Smooth muscle cell (in vitro differentiated cells): Measurements from ENCODE around the gene CORO1C. TPM values are rescaled to one million over a fixed set of nuclear protein-coding genes. Genes with fewer than 3 reads are reported as not detected.

Source experiments
- DNase-seq: peaks from one replicate; lab custom pipeline; 2025; ENCODE audit not compliant: unreplicated experiment; lab: John Stamatoyannopoulos, UW
- H2AFZ ChIP-seq: fragments of 200-600 bp; sonication (generic); 2 replicates; pipeline ENCODE4 v1.6.0; 2016; ENCODE audit warnings: antibody characterized with exemption, low read depth, mild to moderate bottlenecking
- H3F3A ChIP-seq: fragments of 200-600 bp; sonication (generic); 2 replicates; pipeline ENCODE4 v1.6.0; 2017; ENCODE audit warnings: antibody characterized with exemption, low read depth
- H3K27ac ChIP-seq: fragments of 200-600 bp; sonication (generic); 2 replicates; pipeline ENCODE4 v1.5.1; 2016; ENCODE audit warnings: low read depth, mild to moderate bottlenecking
- H3K27me3 ChIP-seq: fragments of 200-600 bp; sonication (generic); 2 replicates; pipeline ENCODE4 v1.6.1; 2016; ENCODE audit warnings: low read depth, mild to moderate bottlenecking
- H3K36me3 ChIP-seq: fragments of 200-600 bp; sonication (generic); 2 replicates; pipeline ENCODE4 v1.5.1; 2016; ENCODE audit warnings: low read depth
- H3K4me1 ChIP-seq: fragments of 200-600 bp; sonication (generic); 2 replicates; pipeline ENCODE4 v1.5.1; 2016; ENCODE audit warnings: low read depth
- H3K4me2 ChIP-seq: fragments of 200-600 bp; sonication (generic); 2 replicates; pipeline ENCODE4 v1.6.0; 2016; ENCODE audit warnings: mild to moderate bottlenecking
- H3K4me3 ChIP-seq: fragments of 200-600 bp; sonication (generic); 2 replicates; pipeline ENCODE4 v1.5.1; 2016; ENCODE audit warnings: mild to moderate bottlenecking
- H3K79me2 ChIP-seq: fragments of 200-600 bp; sonication (generic); 2 replicates; pipeline ENCODE4 v1.6.0; 2016; ENCODE audit warnings: low read depth, mild to moderate bottlenecking
- H3K9ac ChIP-seq: fragments of 200-600 bp; sonication (generic); 2 replicates; pipeline ENCODE4 v1.6.0; 2016; ENCODE audit warnings: low read depth
- H3K9me3 ChIP-seq: fragments of 200-600 bp; sonication (generic); replicated peaks from 2 replicates; pipeline ENCODE4 v1.5.1; 2016; ENCODE audit warnings: low read depth
- H4K20me1 ChIP-seq: fragments of 200-600 bp; sonication (generic); 2 replicates; pipeline ENCODE4 v1.6.0; 2016; ENCODE audit warnings: low read depth
- WGBS: methylation state at CpG from one replicate; pipeline ENCODE4 v1.1.7; 2016; ENCODE audit warnings: low lambda C conversion rate; 5-methylcytosine and 5-hydroxymethylcytosine counted together
- polyA plus RNA-seq: library from polyadenylated mRNA; unstranded; fragments of >200 nt; fragmentation: Nextera tagmentation; extraction: Ambion mirVana; gene quantifications from 2 replicates; pipeline ENCODE4 v1.2.1, GENCODE V29; 2016
- total RNA-seq: library from RNA; depleted of rRNA; stranded (reverse); fragments of >200 nt; gene quantifications from 2 replicates; pipeline ENCODE4 v1.2.3, GENCODE V29; 2014
- TF ChIP-seq, protein P1 (sequence below): fragments of 200-600 bp; sonication (generic); IDR thresholded peaks from 2 replicates; pipeline ENCODE4 v1.5.1; 2017; ENCODE audit warnings: borderline replicate concordance, mild to moderate bottlenecking, antibody characterized with exemption; ENCODE audit not compliant: insufficient read depth, poor library complexity, severe bottlenecking

The CORO1C gene
- total and polyA plus RNA-seq, 2 experiments from 2014 or later = 96.7 to 136 TPM

DNA sequence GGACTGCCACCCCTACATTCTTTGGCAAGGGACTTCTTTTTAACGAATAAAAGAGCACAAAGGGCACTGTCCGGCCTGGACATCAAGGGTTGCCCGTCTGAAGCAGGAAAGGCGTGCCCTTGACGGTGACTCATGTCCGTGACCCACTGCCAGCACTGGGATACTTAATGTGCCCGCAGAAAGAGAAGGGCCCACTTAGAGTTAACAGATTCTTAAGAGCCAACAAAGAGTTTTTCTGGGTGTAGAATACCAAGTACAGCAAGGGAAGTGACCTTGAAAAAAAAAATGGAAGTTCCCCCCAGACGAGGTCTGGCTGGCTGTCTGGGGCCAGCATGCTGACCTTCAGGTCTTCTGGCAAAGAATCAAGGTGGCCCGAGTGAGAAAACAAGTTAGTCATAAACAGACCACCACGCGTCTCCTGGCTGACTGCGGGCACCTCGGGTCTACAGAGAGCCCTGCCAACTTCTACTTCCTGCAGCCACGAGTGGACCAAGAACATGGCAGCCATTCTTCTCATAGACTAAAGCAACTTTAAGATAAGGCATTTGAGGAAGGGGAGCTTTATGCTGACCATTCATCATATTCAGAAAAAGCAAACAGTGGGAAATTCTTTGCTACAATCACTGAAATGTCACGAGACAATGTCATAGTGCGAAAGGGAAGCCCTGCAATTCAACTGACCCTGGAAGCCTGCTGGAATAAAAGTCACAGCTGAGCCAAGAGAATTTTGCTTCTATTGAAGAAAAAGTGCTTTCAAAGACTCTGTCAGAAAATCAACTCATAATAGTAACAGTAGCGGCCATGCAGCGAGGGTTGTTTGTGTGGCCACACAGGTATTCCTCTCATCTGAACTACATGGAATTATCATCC is 87.1 kb downstream of the CORO1C start:
- Histone ChIP-seq H3K9ac (no peak overlapping the region), H3K4me2 (no peak overlapping the region), H3K4me3 (no peak overlapping the region), H2AFZ (no peak overlapping the region), H3K9me3 (no peaks in the 10 kb centered on the region), H3K79me2 (no peaks in the 10 kb centered on the region), H3K27me3 (no peaks in the 10 kb centered on the region), H3F3A (peaks cover 10% of the 10 kb centered on the region), H3K27ac (no peak overlapping the region), H4K20me1 (no peaks in the 10 kb centered on the region), H3K4me1 (peaks cover 9% of the 10 kb centered on the region), H3K36me3 (peaks cover 10% of the 10 kb centered on the region)
- no peak for DNase-seq
- WGBS = 87% methylated on average over 18 of the region's 18 CpGs
- TF ChIP-seq, protein P1, sequence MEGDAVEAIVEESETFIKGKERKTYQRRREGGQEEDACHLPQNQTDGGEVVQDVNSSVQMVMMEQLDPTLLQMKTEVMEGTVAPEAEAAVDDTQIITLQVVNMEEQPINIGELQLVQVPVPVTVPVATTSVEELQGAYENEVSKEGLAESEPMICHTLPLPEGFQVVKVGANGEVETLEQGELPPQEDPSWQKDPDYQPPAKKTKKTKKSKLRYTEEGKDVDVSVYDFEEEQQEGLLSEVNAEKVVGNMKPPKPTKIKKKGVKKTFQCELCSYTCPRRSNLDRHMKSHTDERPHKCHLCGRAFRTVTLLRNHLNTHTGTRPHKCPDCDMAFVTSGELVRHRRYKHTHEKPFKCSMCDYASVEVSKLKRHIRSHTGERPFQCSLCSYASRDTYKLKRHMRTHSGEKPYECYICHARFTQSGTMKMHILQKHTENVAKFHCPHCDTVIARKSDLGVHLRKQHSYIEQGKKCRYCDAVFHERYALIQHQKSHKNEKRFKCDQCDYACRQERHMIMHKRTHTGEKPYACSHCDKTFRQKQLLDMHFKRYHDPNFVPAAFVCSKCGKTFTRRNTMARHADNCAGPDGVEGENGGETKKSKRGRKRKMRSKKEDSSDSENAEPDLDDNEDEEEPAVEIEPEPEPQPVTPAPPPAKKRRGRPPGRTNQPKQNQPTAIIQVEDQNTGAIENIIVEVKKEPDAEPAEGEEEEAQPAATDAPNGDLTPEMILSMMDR = no peak

DNA sequence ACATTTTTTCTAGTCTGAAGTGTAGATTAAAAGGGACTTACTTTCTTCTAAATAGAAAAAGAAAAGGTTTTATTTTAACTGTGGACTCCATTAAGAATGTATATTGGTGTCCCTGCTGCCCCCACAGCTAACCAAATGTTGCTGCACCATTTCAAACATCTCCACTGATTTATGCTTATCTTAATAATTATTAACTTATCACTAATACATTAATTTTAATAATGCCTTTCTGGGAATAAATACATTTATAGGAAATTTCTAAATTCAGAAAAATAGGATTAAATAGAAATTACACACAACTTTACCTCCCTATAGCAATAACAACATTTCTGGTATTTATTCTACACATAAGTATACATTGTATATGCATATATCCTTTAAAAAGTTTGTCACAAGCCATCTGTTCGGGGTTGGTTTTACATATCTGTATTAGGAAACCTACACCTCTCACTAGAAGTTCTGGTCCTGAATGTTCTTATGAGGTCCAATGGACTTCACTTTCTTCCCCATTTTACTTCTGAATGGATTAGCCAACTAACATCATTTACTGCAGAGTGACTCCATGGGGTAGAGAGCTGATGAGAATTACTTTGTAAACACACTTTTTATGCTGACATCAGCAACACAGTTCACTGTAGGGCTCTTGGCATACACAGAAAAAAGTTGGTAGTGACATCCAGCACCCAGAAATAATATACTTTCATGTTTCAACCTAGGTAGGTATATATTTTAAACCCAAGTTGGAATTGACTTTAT is 88.2 kb downstream of the CORO1C start:
- Histone ChIP-seq H4K20me1 (no peaks in the 10 kb centered on the region), H2AFZ (no peak overlapping the region), H3K79me2 (no peaks in the 10 kb centered on the region), H3K9me3 (no peaks in the 10 kb centered on the region), H3F3A (peaks cover 4% of the 10 kb centered on the region), H3K4me2 (no peak overlapping the region), H3K36me3 (peaks cover 10% of the 10 kb centered on the region), H3K27ac (no peak overlapping the region), H3K4me1 (peaks cover 12% of the 10 kb centered on the region), H3K9ac (no peak overlapping the region), H3K4me3 (no peak overlapping the region), H3K27me3 (no peaks in the 10 kb centered on the region)
- TF ChIP-seq, protein P1 = no peak
- no peak for DNase-seq
- 93% methylated on average over 1 of the region's 1 CpG for WGBS

- H3K36me3 ChIP-seq = peaks cover 10% of the 10 kb centered on the region
- H3F3A ChIP-seq = peaks cover 4% of the 10 kb centered on the region
- TF ChIP-seq, protein P1 = no peak
- peaks cover 17% of the 10 kb centered on the region for H3K4me1 ChIP-seq
- DNase-seq = no peak
- no peaks in the 10 kb centered on the region for H4K20me1 ChIP-seq
- WGBS = 92% methylated on average over 16 of the region's 16 CpGs
- no peaks in the 10 kb centered on the region for H3K9me3 ChIP-seq
- no peak overlapping the region for H3K27ac ChIP-seq
- H3K79me2 ChIP-seq = no peaks in the 10 kb centered on the region
- no peak overlapping the region for H3K4me2 ChIP-seq
- no peak overlapping the region for H3K4me3 ChIP-seq
- H2AFZ ChIP-seq = no peak overlapping the region
- no peaks in the 10 kb centered on the region for H3K27me3 ChIP-seq
- no peak overlapping the region for H3K9ac ChIP-seq
These were observed 88.9 kb downstream of the CORO1C start for GRCh38 chr12:108642269-108642870.
